Colon (tissue), 2 donors: ENCODE measurements around the gene ILDR2.

Source experiments
- FAIRE-seq: peaks from 2 replicates; lab custom pipeline; 2012; peaks lifted over from hg19 to GRCh38; lab: Jason Lieb, UNC
- donor health status: control.
- donor health status: control.

ILDR2 gene

GRCh38 chr1:166924823-166925541 is 50.4 kb downstream of the ILDR2 start:
- no peak for FAIRE-seq

GRCh38 chr1:166920561-166921475 is 54.5 kb downstream of the ILDR2 start:
- no peak for FAIRE-seq

GRCh38 chr1:166918956-166919316 is 56.4 kb downstream of the ILDR2 start:
- FAIRE-seq, result no peak

GRCh38 chr1:166918088-166918955 is 57.0 kb downstream of the ILDR2 start:
- no peak for FAIRE-seq

- FAIRE-seq, result no peak
Observed at GRCh38 chr1:166915941-166916340, 59.4 kb downstream of the ILDR2 start.

- no peak for FAIRE-seq
Observed at GRCh38 chr1:166915042-166915441, 60.3 kb downstream of the ILDR2 start.

- FAIRE-seq, result no peak
Observed at GRCh38 chr1:166914111-166914510, 61.2 kb downstream of the ILDR2 start.

- FAIRE-seq, result no peak
Observed at GRCh38 chr1:166911624-166912023, 63.7 kb downstream of the ILDR2 start.

GRCh38 chr1:166910396-166910994 is 64.8 kb downstream of the ILDR2 start:
- peak; percentile 86 for FAIRE-seq

GRCh38 chr1:166908942-166909341 is 66.4 kb downstream of the ILDR2 start:
- FAIRE-seq, result no peak

GRCh38 chr1:166907763-166908162 is 67.6 kb downstream of the ILDR2 start:
- no peak for FAIRE-seq

GRCh38 chr1:166907051-166907450 is 68.3 kb downstream of the ILDR2 start:
- FAIRE-seq, result no peak

GRCh38 chr1:166906647-166907046 is 68.7 kb downstream of the ILDR2 start:
- no peak for FAIRE-seq

- no peak for FAIRE-seq
Observed at GRCh38 chr1:166905900-166906299, 69.4 kb downstream of the ILDR2 start.

GRCh38 chr1:166905136-166905535 is 70.2 kb downstream of the ILDR2 start:
- FAIRE-seq, result no peak

- FAIRE-seq, result no peak
Observed at GRCh38 chr1:166903232-166903631, 72.1 kb downstream of the ILDR2 start.

GRCh38 chr1:166902279-166902678 is 73.1 kb downstream of the ILDR2 start:
- no peak for FAIRE-seq

- FAIRE-seq, result no peak
Observed at GRCh38 chr1:166900987-166901386, 74.4 kb downstream of the ILDR2 start.

GRCh38 chr1:166899769-166900168 is 75.6 kb downstream of the ILDR2 start:
- no peak for FAIRE-seq

- FAIRE-seq, result no peak
Observed at GRCh38 chr1:166895766-166896165, 79.6 kb downstream of the ILDR2 start.

- FAIRE-seq, result no peak
Observed at GRCh38 chr1:166889776-166890175, 85.6 kb downstream of the ILDR2 start.
